HepG2 (cell line): ENCODE data around the gene RASAL1. TPM values are rescaled to one million over a fixed set of nuclear protein-coding genes. Genes with fewer than 3 reads are reported as not detected.

Source experiments
- KLF6 ChIP-seq: IDR thresholded peaks from 2 replicates; pipeline ENCODE4 v1.8.0; 2016; ENCODE audit warnings: missing biosample characterization, missing genetic modification reagents
- KMT2B ChIP-seq: IDR thresholded peaks from 2 replicates; pipeline ENCODE4 v1.6.1; 2016; ENCODE audit warnings: missing genetic modification reagents, missing compliant biosample characterization
- MED13 ChIP-seq: sonication (generic); formaldehyde crosslinking; IDR thresholded peaks from 2 replicates; pipeline ENCODE4 v1.5.0; 2020; ENCODE audit warnings: missing genetic modification reagents
- SIN3B ChIP-seq: fragments of 150-350 bp; IDR thresholded peaks from 2 replicates; pipeline ENCODE4 v1.6.1; 2014; ENCODE audit warnings: low read length
- TAF15 ChIP-seq: fragments of 200-400 bp; formaldehyde crosslinking; IDR thresholded peaks from one replicate; pipeline ENCODE4 v1.6.1; 2018; ENCODE audit warnings: mild to moderate bottlenecking, low read depth, low read length; ENCODE audit not compliant: poor library complexity, severe bottlenecking
- ZNF569 ChIP-seq: sonication (generic); formaldehyde crosslinking; IDR thresholded peaks from 2 replicates; pipeline ENCODE4 v1.5.0; 2020; ENCODE audit warnings: mild to moderate bottlenecking, missing genetic modification reagents, moderate library complexity, borderline replicate concordance
- ZNF766 ChIP-seq: sonication (generic); formaldehyde crosslinking; IDR thresholded peaks from 2 replicates; pipeline ENCODE4 v1.5.0; 2020; ENCODE audit warnings: missing genetic modification reagents, borderline replicate concordance
- ZNF773 ChIP-seq: sonication (generic); formaldehyde crosslinking; IDR thresholded peaks from 2 replicates; pipeline ENCODE4 v1.4.0; 2020; ENCODE audit warnings: missing genetic modification reagents, borderline replicate concordance
- ZNF792 ChIP-seq: IDR thresholded peaks from 2 replicates; pipeline ENCODE4 v1.6.1; 2016
- ZZZ3 ChIP-seq: sonication (generic); formaldehyde crosslinking; IDR thresholded peaks from 2 replicates; pipeline ENCODE4 v1.4.0; 2020; ENCODE audit warnings: missing genetic modification reagents, mild to moderate bottlenecking, borderline replicate concordance
- polyA plus RNA-seq, 8 experiments: library from polyadenylated mRNA; depleted of rRNA in 3 of 8; stranded (reverse) in 7 of 8; unstranded in 1 of 8; fragments of >200 nt; fragmentation: Illumina TruSeq in 4 of 8; extraction: Trizol in 4 of 8; gene quantifications; 2 replicates each; pipeline versions ENCODE4 v1.2.1 to v1.2.3, GENCODE V29; 2011 to 2016; ENCODE audit warnings: low read depth in 4 of 8, missing spikeins in 1 of 8, mixed read lengths in 1 of 8; ENCODE audit not compliant: insufficient read depth in 1 of 8
- total RNA-seq, 5 experiments: library from RNA; depleted of rRNA; stranded (reverse); fragments of >200 nt; fragmentation: Illumina TruSeq; extraction: Trizol; gene quantifications; 2 replicates each; pipeline ENCODE4 v1.2.3, GENCODE V29; 2016; ENCODE audit warnings: low read depth in 1 of 5
- TF ChIP-seq, protein P1 (sequence below): IDR thresholded peaks from 2 replicates; pipeline ENCODE4 v1.6.1; 2018; ENCODE audit warnings: missing genetic modification reagents
- TF ChIP-seq, protein P2 (sequence below): sonication (generic); formaldehyde crosslinking; IDR thresholded peaks from 2 replicates; pipeline ENCODE4 v1.4.0; 2020; ENCODE audit warnings: missing genetic modification reagents, borderline replicate concordance
- TF ChIP-seq, protein P3 (sequence below): sonication (generic); formaldehyde crosslinking; IDR thresholded peaks from 2 replicates; pipeline ENCODE4 v1.5.1; 2020; ENCODE audit warnings: mild to moderate bottlenecking, missing genetic modification reagents, moderate library complexity
- TF ChIP-seq, protein P4 (sequence below): sonication (generic); formaldehyde crosslinking; IDR thresholded peaks from 2 replicates; pipeline ENCODE4 v1.8.1; 2023; ENCODE audit warnings: mild to moderate bottlenecking, missing genetic modification reagents, borderline replicate concordance
- TF ChIP-seq, protein P5 (sequence below), 2 experiments: IDR thresholded peaks; 2 replicates each; pipeline ENCODE4 v1.6.1; 2011 to 2012; ENCODE audit warnings: low read length in 2 of 2, borderline replicate concordance in 1 of 2, low read depth in 1 of 2, mild to moderate bottlenecking in 1 of 2, moderate library complexity in 1 of 2

The RASAL1 gene
- total and polyA plus RNA-seq, 2 of the 13 experiments (the other 11 are each of a cell fraction or from before 2014, with no cell fraction given) = not detected

DNA sequence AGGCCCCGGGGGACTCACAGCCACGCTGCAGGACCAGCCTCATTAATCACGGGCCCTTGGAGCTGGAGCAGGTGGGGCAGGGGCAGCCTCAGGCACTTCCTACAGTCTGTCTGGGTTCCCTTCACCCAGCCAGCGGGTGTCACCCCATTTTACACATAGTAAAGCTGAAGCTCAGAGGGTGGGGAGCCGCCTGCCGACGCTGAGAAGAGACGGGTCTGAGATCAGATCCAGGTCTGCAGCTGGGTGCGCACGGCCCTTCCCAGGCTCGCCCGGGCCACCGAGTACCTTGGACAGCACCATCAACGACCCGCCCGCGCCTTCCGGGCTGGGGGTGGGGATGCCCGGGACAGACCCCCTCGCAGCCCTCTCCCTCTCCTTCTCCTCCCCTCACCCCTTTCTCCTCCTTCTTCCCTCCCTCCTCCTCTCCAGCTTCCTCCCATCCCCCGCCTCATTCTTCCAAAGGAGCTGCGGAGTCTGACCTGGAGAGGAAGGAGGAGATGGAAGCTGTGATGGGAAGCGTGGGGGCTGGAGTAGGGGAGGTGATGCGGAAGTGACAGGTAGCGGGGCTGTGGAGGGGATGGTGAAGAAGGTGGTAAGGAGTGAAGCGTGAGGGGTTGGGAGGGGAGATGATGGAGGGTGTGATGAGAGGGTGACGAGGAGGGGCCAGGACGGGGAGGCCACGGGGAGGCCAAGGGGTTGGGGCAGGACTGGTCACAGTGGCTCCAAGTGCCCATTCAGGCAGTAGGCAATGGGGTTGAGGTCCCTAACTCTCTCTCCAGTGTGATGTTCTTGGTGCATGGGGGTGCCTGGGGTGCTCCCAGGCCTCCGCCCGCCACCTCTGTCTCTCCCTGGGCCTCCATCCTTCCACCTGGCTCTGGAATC is 70.2 kb downstream of the RASAL1 start (continued):
- no peak for TF ChIP-seq ZZZ3 (CRISPR knock-in tag)
- TF ChIP-seq, protein P1, sequence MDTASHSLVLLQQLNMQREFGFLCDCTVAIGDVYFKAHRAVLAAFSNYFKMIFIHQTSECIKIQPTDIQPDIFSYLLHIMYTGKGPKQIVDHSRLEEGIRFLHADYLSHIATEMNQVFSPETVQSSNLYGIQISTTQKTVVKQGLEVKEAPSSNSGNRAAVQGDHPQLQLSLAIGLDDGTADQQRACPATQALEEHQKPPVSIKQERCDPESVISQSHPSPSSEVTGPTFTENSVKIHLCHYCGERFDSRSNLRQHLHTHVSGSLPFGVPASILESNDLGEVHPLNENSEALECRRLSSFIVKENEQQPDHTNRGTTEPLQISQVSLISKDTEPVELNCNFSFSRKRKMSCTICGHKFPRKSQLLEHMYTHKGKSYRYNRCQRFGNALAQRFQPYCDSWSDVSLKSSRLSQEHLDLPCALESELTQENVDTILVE (CRISPR knock-in tag) = no peak
- no peak for TF ChIP-seq ZNF766 (CRISPR knock-in tag)
- TF ChIP-seq ZNF569 (CRISPR knock-in tag) = no peak
- TF ChIP-seq TAF15 = no peak
- TF ChIP-seq, protein P2, sequence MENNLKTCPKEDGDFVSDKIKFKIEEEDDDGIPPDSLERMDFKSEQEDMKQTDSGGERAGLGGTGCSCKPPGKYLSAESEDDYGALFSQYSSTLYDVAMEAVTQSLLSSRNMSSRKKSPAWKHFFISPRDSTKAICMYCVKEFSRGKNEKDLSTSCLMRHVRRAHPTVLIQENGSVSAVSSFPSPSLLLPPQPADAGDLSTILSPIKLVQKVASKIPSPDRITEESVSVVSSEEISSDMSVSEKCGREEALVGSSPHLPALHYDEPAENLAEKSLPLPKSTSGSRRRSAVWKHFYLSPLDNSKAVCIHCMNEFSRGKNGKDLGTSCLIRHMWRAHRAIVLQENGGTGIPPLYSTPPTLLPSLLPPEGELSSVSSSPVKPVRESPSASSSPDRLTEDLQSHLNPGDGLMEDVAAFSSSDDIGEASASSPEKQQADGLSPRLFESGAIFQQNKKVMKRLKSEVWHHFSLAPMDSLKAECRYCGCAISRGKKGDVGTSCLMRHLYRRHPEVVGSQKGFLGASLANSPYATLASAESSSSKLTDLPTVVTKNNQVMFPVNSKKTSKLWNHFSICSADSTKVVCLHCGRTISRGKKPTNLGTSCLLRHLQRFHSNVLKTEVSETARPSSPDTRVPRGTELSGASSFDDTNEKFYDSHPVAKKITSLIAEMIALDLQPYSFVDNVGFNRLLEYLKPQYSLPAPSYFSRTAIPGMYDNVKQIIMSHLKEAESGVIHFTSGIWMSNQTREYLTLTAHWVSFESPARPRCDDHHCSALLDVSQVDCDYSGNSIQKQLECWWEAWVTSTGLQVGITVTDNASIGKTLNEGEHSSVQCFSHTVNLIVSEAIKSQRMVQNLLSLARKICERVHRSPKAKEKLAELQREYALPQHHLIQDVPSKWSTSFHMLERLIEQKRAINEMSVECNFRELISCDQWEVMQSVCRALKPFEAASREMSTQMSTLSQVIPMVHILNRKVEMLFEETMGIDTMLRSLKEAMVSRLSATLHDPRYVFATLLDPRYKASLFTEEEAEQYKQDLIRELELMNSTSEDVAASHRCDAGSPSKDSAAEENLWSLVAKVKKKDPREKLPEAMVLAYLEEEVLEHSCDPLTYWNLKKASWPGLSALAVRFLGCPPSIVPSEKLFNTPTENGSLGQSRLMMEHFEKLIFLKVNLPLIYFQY (CRISPR knock-in tag) = peak; percentile 41; the same call in 1 of the 2 replicates
- TF ChIP-seq MED13 (CRISPR knock-in tag) = no peak
- TF ChIP-seq ZNF773 (CRISPR knock-in tag) = 0 out of 2 replicates have a peak, but pooled peaks have one; percentile 30
- peak; percentile 38; the same call in 1 of the 2 replicates for TF ChIP-seq KMT2B (CRISPR knock-in tag)
- TF ChIP-seq, protein P3, sequence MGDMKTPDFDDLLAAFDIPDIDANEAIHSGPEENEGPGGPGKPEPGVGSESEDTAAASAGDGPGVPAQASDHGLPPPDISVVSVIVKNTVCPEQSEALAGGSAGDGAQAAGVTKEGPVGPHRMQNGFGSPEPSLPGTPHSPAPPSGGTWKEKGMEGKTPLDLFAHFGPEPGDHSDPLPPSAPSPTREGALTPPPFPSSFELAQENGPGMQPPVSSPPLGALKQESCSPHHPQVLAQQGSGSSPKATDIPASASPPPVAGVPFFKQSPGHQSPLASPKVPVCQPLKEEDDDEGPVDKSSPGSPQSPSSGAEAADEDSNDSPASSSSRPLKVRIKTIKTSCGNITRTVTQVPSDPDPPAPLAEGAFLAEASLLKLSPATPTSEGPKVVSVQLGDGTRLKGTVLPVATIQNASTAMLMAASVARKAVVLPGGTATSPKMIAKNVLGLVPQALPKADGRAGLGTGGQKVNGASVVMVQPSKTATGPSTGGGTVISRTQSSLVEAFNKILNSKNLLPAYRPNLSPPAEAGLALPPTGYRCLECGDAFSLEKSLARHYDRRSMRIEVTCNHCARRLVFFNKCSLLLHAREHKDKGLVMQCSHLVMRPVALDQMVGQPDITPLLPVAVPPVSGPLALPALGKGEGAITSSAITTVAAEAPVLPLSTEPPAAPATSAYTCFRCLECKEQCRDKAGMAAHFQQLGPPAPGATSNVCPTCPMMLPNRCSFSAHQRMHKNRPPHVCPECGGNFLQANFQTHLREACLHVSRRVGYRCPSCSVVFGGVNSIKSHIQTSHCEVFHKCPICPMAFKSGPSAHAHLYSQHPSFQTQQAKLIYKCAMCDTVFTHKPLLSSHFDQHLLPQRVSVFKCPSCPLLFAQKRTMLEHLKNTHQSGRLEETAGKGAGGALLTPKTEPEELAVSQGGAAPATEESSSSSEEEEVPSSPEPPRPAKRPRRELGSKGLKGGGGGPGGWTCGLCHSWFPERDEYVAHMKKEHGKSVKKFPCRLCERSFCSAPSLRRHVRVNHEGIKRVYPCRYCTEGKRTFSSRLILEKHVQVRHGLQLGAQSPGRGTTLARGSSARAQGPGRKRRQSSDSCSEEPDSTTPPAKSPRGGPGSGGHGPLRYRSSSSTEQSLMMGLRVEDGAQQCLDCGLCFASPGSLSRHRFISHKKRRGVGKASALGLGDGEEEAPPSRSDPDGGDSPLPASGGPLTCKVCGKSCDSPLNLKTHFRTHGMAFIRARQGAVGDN (CRISPR knock-in tag) = peak; percentile 32
- no peak for TF ChIP-seq SIN3B
- TF ChIP-seq ZNF792 = 0 out of 2 replicates have a peak, but pooled peaks have one; percentile 68
- no peak for TF ChIP-seq KLF6 (CRISPR knock-in tag)
- TF ChIP-seq, protein P4, sequence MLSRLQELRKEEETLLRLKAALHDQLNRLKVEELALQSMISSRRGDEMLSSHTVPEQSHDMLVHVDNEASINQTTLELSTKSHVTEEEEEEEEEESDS (CRISPR knock-in tag) = no peak
- TF ChIP-seq, protein P5, sequence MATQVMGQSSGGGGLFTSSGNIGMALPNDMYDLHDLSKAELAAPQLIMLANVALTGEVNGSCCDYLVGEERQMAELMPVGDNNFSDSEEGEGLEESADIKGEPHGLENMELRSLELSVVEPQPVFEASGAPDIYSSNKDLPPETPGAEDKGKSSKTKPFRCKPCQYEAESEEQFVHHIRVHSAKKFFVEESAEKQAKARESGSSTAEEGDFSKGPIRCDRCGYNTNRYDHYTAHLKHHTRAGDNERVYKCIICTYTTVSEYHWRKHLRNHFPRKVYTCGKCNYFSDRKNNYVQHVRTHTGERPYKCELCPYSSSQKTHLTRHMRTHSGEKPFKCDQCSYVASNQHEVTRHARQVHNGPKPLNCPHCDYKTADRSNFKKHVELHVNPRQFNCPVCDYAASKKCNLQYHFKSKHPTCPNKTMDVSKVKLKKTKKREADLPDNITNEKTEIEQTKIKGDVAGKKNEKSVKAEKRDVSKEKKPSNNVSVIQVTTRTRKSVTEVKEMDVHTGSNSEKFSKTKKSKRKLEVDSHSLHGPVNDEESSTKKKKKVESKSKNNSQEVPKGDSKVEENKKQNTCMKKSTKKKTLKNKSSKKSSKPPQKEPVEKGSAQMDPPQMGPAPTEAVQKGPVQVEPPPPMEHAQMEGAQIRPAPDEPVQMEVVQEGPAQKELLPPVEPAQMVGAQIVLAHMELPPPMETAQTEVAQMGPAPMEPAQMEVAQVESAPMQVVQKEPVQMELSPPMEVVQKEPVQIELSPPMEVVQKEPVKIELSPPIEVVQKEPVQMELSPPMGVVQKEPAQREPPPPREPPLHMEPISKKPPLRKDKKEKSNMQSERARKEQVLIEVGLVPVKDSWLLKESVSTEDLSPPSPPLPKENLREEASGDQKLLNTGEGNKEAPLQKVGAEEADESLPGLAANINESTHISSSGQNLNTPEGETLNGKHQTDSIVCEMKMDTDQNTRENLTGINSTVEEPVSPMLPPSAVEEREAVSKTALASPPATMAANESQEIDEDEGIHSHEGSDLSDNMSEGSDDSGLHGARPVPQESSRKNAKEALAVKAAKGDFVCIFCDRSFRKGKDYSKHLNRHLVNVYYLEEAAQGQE (IDR thresholded peaks at IDR 0.05; ENCODE audit: borderline replicate concordance in 1 of 2, low read depth in 1 of 2, low read length in 2 of 2) = peak; percentile 90 to 96
